Gastrocnemius medialis (tissue), 4 donors: ENCODE measurements around the gene TRIM4. TPM values are rescaled to one million over a fixed set of nuclear protein-coding genes. Genes with fewer than 3 reads are reported as not detected.
"Not testable (repeated sequence)": the region's sequence is repeated elsewhere in the genome, so short reads cannot be mapped to it uniquely, and the experiment has no call there.

Experiments
- ATAC-seq, 2 donors: fragments of 150-250 bp; one replicate each; pipeline ENCODE4 v1.9.1; 2016
- DNase-seq, 2 donors: peaks; one replicate each; pipeline ENCODE4 v3.0.0-alpha.2; 2019
- H3K27ac ChIP-seq, 4 donors: fragments of 200-600 bp; sonication (generic); 1 replicate in 1 of 4; 2 replicates in 3 of 4; pipeline ENCODE4 v1.5.1; 2016 to 2018; ENCODE audit warnings: mild to moderate bottlenecking in 2 of 4, moderate library complexity in 1 of 4
- H3K27me3 ChIP-seq, 3 donors: fragments of 200-600 bp; sonication (generic) in 2 of 3; 1 replicate in 1 of 3; 2 replicates in 2 of 3; pipeline versions ENCODE4 v1.5.1 to v1.6.0; 2016 to 2019; ENCODE audit warnings: mild to moderate bottlenecking in 1 of 3, moderate library complexity in 1 of 3
- H3K36me3 ChIP-seq, 2 donors: fragments of 200-600 bp; sonication (generic) in 1 of 2; one replicate each; pipeline ENCODE4 v1.5.1; 2017 to 2018
- H3K4me1 ChIP-seq, 2 donors: fragments of 200-600 bp; sonication (generic) in 1 of 2; one replicate each; pipeline ENCODE4 v1.5.1; 2016 to 2017; ENCODE audit warnings: mild to moderate bottlenecking in 2 of 2
- H3K4me3 ChIP-seq, 4 donors: fragments of 200-600 bp; sonication (generic) in 3 of 4; 1 replicate in 1 of 4; 2 replicates in 3 of 4; pipeline ENCODE4 v1.5.1; 2016 to 2019; ENCODE audit warnings: mild to moderate bottlenecking in 2 of 4
- H3K9me3 ChIP-seq, 3 donors: fragments of 200-600 bp; sonication (generic) in 2 of 3; 1 replicate in 1 of 3; 2 replicates in 2 of 3; pipeline ENCODE4 v1.5.1; 2016 to 2019
- POLR2A ChIP-seq, 2 donors: fragments of 450-650 bp; IDR thresholded peaks; one replicate each; pipeline ENCODE4 v1.6.1; 2017; ENCODE audit warnings: antibody characterized with exemption in 2 of 2, mild to moderate bottlenecking in 2 of 2, moderate library complexity in 2 of 2
- in situ Hi-C, 4 donors: fragments of 200-750 bp; cut with MboI; loops; one replicate each; pipeline versions ENCODE4 v1.15.0 to v1.8.0; 2017; ENCODE audit warnings: low sequenced_read_pairs in 4 of 4
- intact Hi-C: fragments of 100-400 bp; cut with DNase I; formaldehyde crosslinking; loops from one replicate; pipeline ENCODE4 v1.15.1; 2023; ENCODE audit warnings: low total_unique reads
- total RNA-seq, 4 donors: library from RNA; depleted of rRNA; stranded (reverse); fragments of >200 nt; gene quantifications; one replicate each; pipeline versions ENCODE4 v1.1.0 to v1.2.3, GENCODE V29; 2016
- TF ChIP-seq, protein P1 (sequence below), 5 experiments: fragments of 450-650 bp in 3 of 5; fragments of 200-600 bp in 2 of 5; sonication (generic) in 2 of 5; IDR thresholded peaks in 4 of 5; conservative IDR thresholded peaks in 1 of 5; 1 replicate in 4 of 5; 2 replicates in 1 of 5; pipeline ENCODE4 v1.5.1; 2016 to 2019; ENCODE audit warnings: antibody characterized with exemption in 5 of 5, mild to moderate bottlenecking in 3 of 5, moderate library complexity in 3 of 5

TRIM4 gene
- total RNA-seq, 4 donors from 2014 or later = 6.4 to 10.5 (median 7.7) TPM

DNA sequence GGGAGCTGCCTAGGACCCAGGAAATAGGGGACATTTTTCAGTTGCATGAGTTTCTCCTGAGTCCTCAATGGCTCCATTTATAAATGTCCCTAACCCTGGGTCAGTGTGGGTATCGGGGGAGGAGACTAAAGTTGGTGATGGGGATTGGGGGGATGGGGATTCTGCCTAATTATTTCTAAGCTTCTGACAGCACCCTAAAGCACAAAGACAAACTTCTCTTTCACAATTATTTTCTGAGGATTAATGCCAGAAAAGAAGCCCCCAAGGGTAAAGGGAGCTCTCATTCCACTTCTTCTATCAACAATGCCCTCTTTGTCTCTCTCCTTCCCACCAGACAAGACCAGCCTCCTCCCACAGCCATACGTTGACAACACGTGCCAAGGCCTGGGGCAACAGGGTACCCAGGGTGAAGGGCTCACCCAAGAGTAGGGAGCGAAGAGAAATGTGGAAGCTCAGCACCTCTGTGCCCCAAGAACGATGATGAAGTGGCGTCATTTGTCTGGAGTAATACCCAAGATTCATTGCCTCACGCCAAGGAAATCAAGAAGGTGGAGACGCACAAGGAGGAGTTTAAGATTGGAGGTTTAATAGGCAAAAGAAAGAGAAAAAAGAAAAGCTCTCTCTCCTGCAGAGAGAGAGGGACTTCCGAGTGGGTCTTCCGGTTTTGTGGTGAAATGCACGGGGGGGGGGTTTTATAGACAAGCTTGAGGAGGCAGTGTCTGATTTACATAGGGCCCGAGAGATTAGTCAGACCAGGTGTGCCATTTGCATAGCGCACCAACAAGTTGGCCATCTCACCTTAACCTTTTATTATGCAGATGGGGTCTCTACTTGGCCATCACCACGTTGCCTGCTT, 24.5 kb upstream of the TRIM4 start:
- Histone ChIP-seq H3K27ac (no peak overlapping the region), H3K4me3 (no peak overlapping the region), H3K36me3 (no peaks in the 10 kb centered on the region), H3K9me3 (no peaks in the 10 kb centered on the region), H3K4me1 (no peaks in the 10 kb centered on the region), H3K27me3 (peaks cover 4 to 13% (median 8%) of the 10 kb centered on the region in 3 donors)
- in situ Hi-C loops (no loop called here), intact Hi-C loops (no loop called here)
- TF ChIP-seq, protein P1, sequence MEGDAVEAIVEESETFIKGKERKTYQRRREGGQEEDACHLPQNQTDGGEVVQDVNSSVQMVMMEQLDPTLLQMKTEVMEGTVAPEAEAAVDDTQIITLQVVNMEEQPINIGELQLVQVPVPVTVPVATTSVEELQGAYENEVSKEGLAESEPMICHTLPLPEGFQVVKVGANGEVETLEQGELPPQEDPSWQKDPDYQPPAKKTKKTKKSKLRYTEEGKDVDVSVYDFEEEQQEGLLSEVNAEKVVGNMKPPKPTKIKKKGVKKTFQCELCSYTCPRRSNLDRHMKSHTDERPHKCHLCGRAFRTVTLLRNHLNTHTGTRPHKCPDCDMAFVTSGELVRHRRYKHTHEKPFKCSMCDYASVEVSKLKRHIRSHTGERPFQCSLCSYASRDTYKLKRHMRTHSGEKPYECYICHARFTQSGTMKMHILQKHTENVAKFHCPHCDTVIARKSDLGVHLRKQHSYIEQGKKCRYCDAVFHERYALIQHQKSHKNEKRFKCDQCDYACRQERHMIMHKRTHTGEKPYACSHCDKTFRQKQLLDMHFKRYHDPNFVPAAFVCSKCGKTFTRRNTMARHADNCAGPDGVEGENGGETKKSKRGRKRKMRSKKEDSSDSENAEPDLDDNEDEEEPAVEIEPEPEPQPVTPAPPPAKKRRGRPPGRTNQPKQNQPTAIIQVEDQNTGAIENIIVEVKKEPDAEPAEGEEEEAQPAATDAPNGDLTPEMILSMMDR (IDR thresholded peaks at IDR 0.05 in 4 of 5, conservative IDR thresholded peaks at IDR 0.05 in 1 of 5) = no peak
- no peak for TF ChIP-seq POLR2A (IDR thresholded peaks at IDR 0.05)
- no peak for DNase-seq
- no peak for ATAC-seq

DNA sequence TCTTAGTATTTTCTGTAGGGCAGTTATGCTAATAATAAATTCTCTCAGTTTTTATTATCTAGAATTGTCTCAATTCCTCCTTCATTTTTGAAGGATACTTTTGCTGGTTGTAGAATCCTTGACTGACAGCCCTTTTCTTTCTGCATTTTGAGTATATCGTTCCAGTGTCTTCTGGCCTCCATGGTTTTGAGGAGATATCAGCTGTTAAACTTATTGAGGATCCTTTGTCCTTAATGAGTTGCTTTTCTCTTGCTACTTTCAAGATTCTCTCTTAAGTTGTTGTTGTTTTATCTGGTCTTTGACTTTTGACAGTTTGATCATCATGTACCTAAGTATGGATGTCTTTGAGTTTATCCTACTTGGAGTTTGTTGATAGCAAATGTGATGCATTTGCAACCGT, 19.0 kb upstream of the TRIM4 start:
- TF ChIP-seq, protein P1 (IDR thresholded peaks at IDR 0.05 in 4 of 5, conservative IDR thresholded peaks at IDR 0.05 in 1 of 5) = no peak
- TF ChIP-seq POLR2A (IDR thresholded peaks at IDR 0.05) = no peak

DNA sequence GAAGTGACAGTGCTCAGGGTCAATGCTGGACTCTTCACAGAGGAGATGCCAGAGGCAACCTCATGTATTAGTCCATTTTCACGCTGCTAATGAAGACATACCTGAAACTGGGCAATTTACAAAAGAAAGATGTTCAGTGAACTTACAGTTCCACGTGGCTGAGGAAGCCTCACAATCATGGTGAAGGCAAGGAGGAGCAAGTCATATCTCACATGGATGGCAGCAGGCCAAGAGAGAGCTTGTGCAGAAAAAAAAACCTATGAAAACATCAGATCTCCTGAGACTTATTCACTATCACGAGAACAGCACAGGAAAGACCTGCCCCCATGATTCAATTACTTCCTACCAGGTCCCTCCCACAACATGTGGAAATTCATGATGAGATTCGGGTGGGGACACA, 15.7 kb upstream of the TRIM4 start:
- H3K27me3 ChIP-seq = peaks cover 0 to 11% (median 9%) of the 10 kb centered on the region in 3 donors
- H3K4me3 ChIP-seq, intact Hi-C loops, H3K27ac ChIP-seq, H3K36me3 ChIP-seq, in situ Hi-C loops, ATAC-seq, H3K4me1 ChIP-seq, DNase-seq, H3K9me3 ChIP-seq: not testable (repeated sequence)

More for the DNA sequence above, 19.0 kb upstream of the TRIM4 start:
- ATAC-seq = no peak
- Histone ChIP-seq H3K9me3 (no peaks in the 10 kb centered on the region), H3K4me3 (no peak overlapping the region), H3K36me3 (no peaks in the 10 kb centered on the region), H3K27ac (no peak overlapping the region), H3K27me3 (peaks cover 0 to 15% (median 13%) of the 10 kb centered on the region in 3 donors), H3K4me1 (no peaks in the 10 kb centered on the region)
- in situ Hi-C loops = no loop called here
- intact Hi-C loops = no loop called here
- no peak for DNase-seq

DNA sequence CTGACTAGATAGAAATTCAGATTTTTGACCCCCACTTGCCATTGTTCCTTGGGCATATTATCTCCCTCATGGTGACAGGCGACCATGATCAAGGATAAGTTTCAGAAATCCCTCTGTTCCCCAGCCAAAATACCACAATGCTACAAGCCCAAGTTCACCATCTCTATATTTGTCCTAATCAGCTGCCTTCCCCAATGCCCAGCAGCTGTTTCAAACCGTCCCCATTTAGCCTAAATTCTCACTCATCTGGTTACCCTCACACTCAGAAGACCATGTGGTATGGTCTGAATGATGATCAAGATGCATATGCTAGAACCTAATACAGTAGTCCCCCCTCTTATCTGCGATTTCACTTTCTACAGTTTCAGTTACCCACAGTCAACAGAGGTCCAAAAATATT, 11.0 kb upstream of the TRIM4 start:
- Histone ChIP-seq H3K36me3 (no peaks in the 10 kb centered on the region), H3K27me3 (peaks cover 4 to 18% (median 11%) of the 10 kb centered on the region in 3 donors), H3K9me3 (no peaks in the 10 kb centered on the region), H3K4me3 (no peak overlapping the region), H3K4me1 (peaks cover 0 to 4% of the 10 kb centered on the region in 2 donors), H3K27ac (peak overlapping the region in 1 of 4 donors; percentile 50)
- intact Hi-C loops (no loop called here), in situ Hi-C loops (no loop called here)
- no peak for ATAC-seq
- no peak for TF ChIP-seq POLR2A (IDR thresholded peaks at IDR 0.05)
- TF ChIP-seq, protein P1 (IDR thresholded peaks at IDR 0.05 in 4 of 5, conservative IDR thresholded peaks at IDR 0.05 in 1 of 5) = no peak
- DNase-seq = no peak

DNA sequence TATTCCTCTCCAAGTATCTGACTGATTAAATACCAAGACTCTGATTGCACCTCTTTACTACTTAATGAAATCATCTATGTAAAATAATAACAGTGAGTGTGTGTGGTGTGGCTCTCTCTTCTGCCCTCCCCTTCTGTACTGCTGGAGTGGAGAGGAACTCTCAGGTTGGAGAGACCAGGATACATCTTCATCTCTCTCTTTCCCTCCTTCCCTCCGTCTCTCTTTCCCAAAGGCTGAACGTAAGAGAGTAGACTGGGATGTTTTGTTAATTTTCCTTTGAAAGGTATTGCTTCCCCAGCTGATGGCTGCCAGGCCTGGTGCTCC, 10.4 kb upstream of the TRIM4 start:
- TF ChIP-seq, protein P1 (IDR thresholded peaks at IDR 0.05 in 4 of 5, conservative IDR thresholded peaks at IDR 0.05 in 1 of 5) = no peak
- no peak for TF ChIP-seq POLR2A (IDR thresholded peaks at IDR 0.05)
- in situ Hi-C loops (no loop called here), intact Hi-C loops (no loop called here)
- DNase-seq (no peak), ATAC-seq (no peak)
- peak overlapping the region in 1 of 4 donors; percentile 36 for H3K4me3 ChIP-seq
- peaks cover 4 to 18% (median 6%) of the 10 kb centered on the region in 3 donors for H3K27me3 ChIP-seq
- H3K9me3 ChIP-seq = no peaks in the 10 kb centered on the region
- H3K4me1 ChIP-seq = peaks cover 0 to 4% of the 10 kb centered on the region in 2 donors
- no peaks in the 10 kb centered on the region for H3K36me3 ChIP-seq
- peak overlapping the region in 1 of 4 donors; percentile 50 for H3K27ac ChIP-seq
